ENCODE measurements around the gene CAMK4.

CAMK4 gene

DNA sequence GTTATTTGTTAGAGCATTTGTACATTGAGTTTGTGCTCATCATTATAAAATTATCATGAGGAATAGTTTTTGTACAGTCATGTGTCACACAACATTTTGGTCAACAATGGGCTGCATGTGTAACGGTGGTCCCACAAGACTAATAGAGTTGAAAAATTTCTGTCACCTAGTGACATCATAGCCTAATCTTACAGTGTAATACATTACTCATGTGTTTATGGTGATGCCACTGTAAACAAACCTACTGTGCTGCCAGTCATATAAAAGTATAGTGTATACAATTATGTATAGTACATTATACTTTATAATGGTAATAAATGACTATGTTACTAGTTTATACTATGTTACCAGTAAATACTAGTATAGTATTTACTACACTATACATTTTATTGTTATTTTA is 3.0 kb upstream of the CAMK4 start:
- Histone ChIP-seq H3K9me3 (no peaks in the 10 kb centered on the region), H3K36me3 (0 out of 2 replicates have a peak, but pooled peaks cover 6% of the 10 kb centered on the region), H3K27me3 (no peaks in the 10 kb centered on the region), H3K4me3 (ENCODE audit: low read depth, low read length) (no peak overlapping the region), H3K4me1 (no peaks in the 10 kb centered on the region)
- DNase-seq, result no peak
- TF ChIP-seq, protein P1, sequence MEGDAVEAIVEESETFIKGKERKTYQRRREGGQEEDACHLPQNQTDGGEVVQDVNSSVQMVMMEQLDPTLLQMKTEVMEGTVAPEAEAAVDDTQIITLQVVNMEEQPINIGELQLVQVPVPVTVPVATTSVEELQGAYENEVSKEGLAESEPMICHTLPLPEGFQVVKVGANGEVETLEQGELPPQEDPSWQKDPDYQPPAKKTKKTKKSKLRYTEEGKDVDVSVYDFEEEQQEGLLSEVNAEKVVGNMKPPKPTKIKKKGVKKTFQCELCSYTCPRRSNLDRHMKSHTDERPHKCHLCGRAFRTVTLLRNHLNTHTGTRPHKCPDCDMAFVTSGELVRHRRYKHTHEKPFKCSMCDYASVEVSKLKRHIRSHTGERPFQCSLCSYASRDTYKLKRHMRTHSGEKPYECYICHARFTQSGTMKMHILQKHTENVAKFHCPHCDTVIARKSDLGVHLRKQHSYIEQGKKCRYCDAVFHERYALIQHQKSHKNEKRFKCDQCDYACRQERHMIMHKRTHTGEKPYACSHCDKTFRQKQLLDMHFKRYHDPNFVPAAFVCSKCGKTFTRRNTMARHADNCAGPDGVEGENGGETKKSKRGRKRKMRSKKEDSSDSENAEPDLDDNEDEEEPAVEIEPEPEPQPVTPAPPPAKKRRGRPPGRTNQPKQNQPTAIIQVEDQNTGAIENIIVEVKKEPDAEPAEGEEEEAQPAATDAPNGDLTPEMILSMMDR (IDR thresholded peaks at IDR 0.05; ENCODE audit: low read depth, low read length), result no peak

GRCh38 chr5:111223101-111223786 is 940 bp upstream of the CAMK4 start:
- peak overlapping the region; percentile 85 for H3K4me3 ChIP-seq (ENCODE audit: low read depth, low read length)
- peaks cover 6% of the 10 kb centered on the region; the same call in 1 of the 2 replicates for H3K36me3 ChIP-seq
- DNase-seq, result no peak
- peaks cover 9% of the 10 kb centered on the region for H3K4me1 ChIP-seq
- TF ChIP-seq, protein P1 (IDR thresholded peaks at IDR 0.05; ENCODE audit: low read depth, low read length), result no peak
- H3K27me3 ChIP-seq, result no peaks in the 10 kb centered on the region
- no peaks in the 10 kb centered on the region for H3K9me3 ChIP-seq

DNA sequence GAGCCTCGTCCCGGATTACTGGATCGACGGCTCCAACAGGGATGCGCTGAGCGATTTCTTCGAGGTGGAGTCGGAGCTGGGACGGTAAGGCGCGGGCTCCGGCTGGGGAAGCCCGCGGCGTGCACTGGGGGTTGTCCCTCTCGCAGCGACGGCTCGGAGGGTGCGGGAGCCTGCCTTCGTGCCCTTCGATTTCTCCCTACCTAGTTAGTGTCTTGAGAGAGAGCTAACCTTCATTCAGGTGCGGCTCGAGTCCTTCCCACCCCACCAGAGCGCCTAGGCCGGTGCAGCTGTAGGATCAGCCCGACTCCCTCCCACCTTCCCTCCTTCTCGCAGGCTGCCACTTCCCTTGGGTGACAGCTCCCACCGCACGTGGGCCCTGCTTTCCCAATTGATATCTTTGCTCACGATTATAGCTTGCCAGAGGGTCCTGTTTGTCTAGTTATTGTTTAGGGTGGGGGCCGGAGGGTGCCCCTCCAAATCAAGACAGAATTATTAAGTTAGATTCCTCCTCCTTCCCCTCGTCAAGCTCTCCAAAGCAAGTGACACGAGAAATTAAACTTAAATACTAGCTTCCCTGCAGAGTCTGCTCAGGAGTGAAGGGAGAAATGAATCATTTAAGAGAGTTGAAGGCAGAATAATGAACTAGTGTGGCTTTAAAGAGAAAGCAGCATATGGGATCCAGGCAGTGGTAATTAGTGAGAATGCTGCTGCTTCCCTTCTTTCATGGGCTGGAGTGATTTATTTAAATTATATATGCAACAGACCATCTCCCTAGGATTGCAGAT is 569 bp downstream of the CAMK4 start:
- DNase-seq, result peak; percentile 41
- Histone ChIP-seq H3K36me3 (peaks cover 17% of the 10 kb centered on the region), H3K9me3 (no peaks in the 10 kb centered on the region), H3K4me3 (ENCODE audit: low read depth, low read length) (peak overlapping the region; percentile 85), H3K4me1 (peaks cover 18% of the 10 kb centered on the region), H3K27me3 (no peaks in the 10 kb centered on the region)
- TF ChIP-seq, protein P1 (IDR thresholded peaks at IDR 0.05; ENCODE audit: low read depth, low read length), result no peak

GRCh38 chr5:111225926-111226325 is 1.7 kb downstream of the CAMK4 start:
- Histone ChIP-seq H3K36me3 (peaks cover 17% of the 10 kb centered on the region), H3K9me3 (no peaks in the 10 kb centered on the region), H3K4me3 (ENCODE audit: low read depth, low read length) (peak overlapping the region; percentile 85), H3K27me3 (no peaks in the 10 kb centered on the region), H3K4me1 (peaks cover 20% of the 10 kb centered on the region)
- TF ChIP-seq, protein P1 (IDR thresholded peaks at IDR 0.05; ENCODE audit: low read depth, low read length), result no peak
- no peak for DNase-seq

DNA sequence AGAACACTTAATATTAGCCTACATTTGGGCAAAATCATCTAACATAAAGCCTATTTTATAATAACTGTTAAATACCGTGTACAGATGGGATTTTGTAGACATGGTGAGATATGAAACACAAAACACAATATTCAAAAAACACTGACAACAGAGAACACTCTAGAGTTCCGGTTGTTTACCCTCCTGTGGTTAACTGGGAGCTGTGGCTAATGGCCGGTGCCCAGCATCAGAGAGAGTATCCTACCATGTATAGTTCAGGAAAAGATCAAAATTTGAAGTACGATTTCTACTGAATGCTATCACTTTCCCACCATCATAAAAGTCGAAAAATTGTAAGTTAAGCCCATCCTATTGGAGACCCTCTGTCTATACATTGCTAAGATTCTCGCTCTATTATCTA is 2.4 kb downstream of the CAMK4 start:
- DNase-seq, result no peak
- Histone ChIP-seq H3K27me3 (no peaks in the 10 kb centered on the region), H3K9me3 (no peaks in the 10 kb centered on the region), H3K36me3 (peaks cover 17% of the 10 kb centered on the region), H3K4me3 (ENCODE audit: low read depth, low read length) (peak overlapping the region; percentile 85), H3K4me1 (peaks cover 25% of the 10 kb centered on the region)
- TF ChIP-seq, protein P1 (IDR thresholded peaks at IDR 0.05; ENCODE audit: low read depth, low read length), result no peak

Data from BE2C (cell line).